ENCODE data around the gene TPPP. TPM values are rescaled to one million over a fixed set of nuclear protein-coding genes. Genes with fewer than 3 reads are reported as not detected.
"Not testable (repeated sequence)": the region's sequence is repeated elsewhere in the genome, so short reads cannot be mapped to it uniquely, and the experiment has no call there.

Gene TPPP
- total and polyA plus RNA-seq, 2 of the 13 experiments (the other 11 are each of a cell fraction or from before 2014, with no cell fraction given) = 0.07 TPM; not detected in 1

- POLR2A ChIA-PET; BruUV-seq (replicated peaks); H3K79me2 ChIP-seq (ENCODE audit: insufficient read depth, low read length); CTCF ChIA-PET (ENCODE audit: low intra/inter-chr PET ratio, low total read pairs); DNase-seq (ENCODE audit: low spot score); H4K20me1 ChIP-seq (ENCODE audit: insufficient read depth, low read length); FAIRE-seq; H3K27ac ChIP-seq (ENCODE audit: extremely low read length, insufficient read depth, low read length); H3K4me2 ChIP-seq (ENCODE audit: low read depth, low read length); H3K36me3 ChIP-seq (replicated peaks in 1 of 2; ENCODE audit: control insufficient read depth in 1 of 2, insufficient read depth in 2 of 2, low read length in 2 of 2); H2AFZ ChIP-seq (ENCODE audit: low read length); H3K4me3 ChIP-seq (replicated peaks in 1 of 3; ENCODE audit: insufficient read depth in 1 of 3, low read depth in 2 of 3, low read length in 3 of 3); H3K9me3 ChIP-seq (ENCODE audit: low read length); H3K4me1 ChIP-seq (ENCODE audit: insufficient read depth, low read length); H3K9ac ChIP-seq (ENCODE audit: insufficient read depth, low read depth, low read length); ATAC-seq: not testable (repeated sequence)
- in situ Hi-C loops (cut with HindIII; ENCODE audit: extremely low pct_ligation_motif_present, low pct_unique_long_range_greater_than_20kb) = loop anchor here (10.0 kb wide), 1 partner anchor 216 kb away; the partner anchor contains the start of genes BRD9 and TRIP13
- WGBS (ENCODE audit: low lambda C conversion rate) = no CpG with 5 or more reads among the region's 16 CpGs
- peaks cover 5 to 22% of the 10 kb centered on the region in 2 experiments; a peak in 4 of 5 replicates for H3K27me3 ChIP-seq (ENCODE audit: control insufficient read depth in 1 of 2, insufficient read depth in 2 of 2, low read length in 2 of 2)
- intact Hi-C loops (cut with micrococcal nuclease; ENCODE audit: unreplicated experiment) = loop anchor here (10.0 kb wide), 1 partner anchor 216 kb away; the partner anchor contains the start of genes BRD9 and TRIP13
- TF ChIP-seq AGO1 (IDR thresholded peaks at IDR 0.05; ENCODE audit: low read depth, low read length, poor library complexity, severe bottlenecking) = peak; percentile 83
Measured at GRCh38 chr5:678521-678920, 14.6 kb downstream of the TPPP start.

- no peak overlapping the region for H3K4me2 ChIP-seq (ENCODE audit: low read depth, low read length)
- no peak overlapping the region for H3K27ac ChIP-seq (ENCODE audit: extremely low read length, insufficient read depth, low read length)
- DNase-seq (ENCODE audit: low spot score) = no peak
- H2AFZ ChIP-seq (ENCODE audit: low read length) = no peak overlapping the region
- H3K9me3 ChIP-seq (ENCODE audit: low read length) = no peaks in the 10 kb centered on the region
- WGBS (ENCODE audit: low lambda C conversion rate) = 27% methylated on average over 13 of the region's 44 CpGs
- no peak for FAIRE-seq
- H3K4me3 ChIP-seq (replicated peaks in 1 of 3; ENCODE audit: insufficient read depth in 1 of 3, low read depth in 2 of 3, low read length in 3 of 3) = no peak overlapping the region
- POLR2A ChIA-PET = no interaction called here
- H4K20me1 ChIP-seq (ENCODE audit: insufficient read depth, low read length) = no peaks in the 10 kb centered on the region
- H3K36me3 ChIP-seq (replicated peaks in 1 of 2; ENCODE audit: control insufficient read depth in 1 of 2, insufficient read depth in 2 of 2, low read length in 2 of 2) = no peaks in the 10 kb centered on the region
- intact Hi-C loops (cut with micrococcal nuclease; ENCODE audit: unreplicated experiment) = loop anchor here (10.0 kb wide), 1 partner anchor 217 kb away; the partner anchor contains the start of genes BRD9 and TRIP13
- ATAC-seq = no peak
- BruUV-seq (replicated peaks) = no TSS peak
- H3K4me1 ChIP-seq (ENCODE audit: insufficient read depth, low read length) = peaks cover 20% of the 10 kb centered on the region
- H3K79me2 ChIP-seq (ENCODE audit: insufficient read depth, low read length) = no peaks in the 10 kb centered on the region
- no peak overlapping the region for H3K9ac ChIP-seq (ENCODE audit: insufficient read depth, low read depth, low read length)
- CTCF ChIA-PET (ENCODE audit: low intra/inter-chr PET ratio, low total read pairs) = no interaction called here
- TF ChIP-seq HDAC1 (CRISPR knock-in tag; IDR thresholded peaks at IDR 0.05) (no peak), RFXANK (CRISPR knock-in tag; IDR thresholded peaks at IDR 0.05) (no peak), SIN3B (IDR thresholded peaks at IDR 0.05; ENCODE audit: low read length) (no peak), ZNF382 (CRISPR knock-in tag; IDR thresholded peaks at IDR 0.05; ENCODE audit: borderline replicate concordance) (no peak), XBP1 (CRISPR knock-in tag; IDR thresholded peaks at IDR 0.05) (no peak), LBX2 (CRISPR knock-in tag; IDR thresholded peaks at IDR 0.05; ENCODE audit: borderline replicate concordance) (no peak), U2AF2 (IDR thresholded peaks at IDR 0.05; ENCODE audit: low read depth, low read length) (no peak), ZNF24 (IDR thresholded peaks at IDR 0.05) (no peak), CHD2 (IDR thresholded peaks at IDR 0.05; ENCODE audit: low read depth, low read length) (no peak), AGO2 (optimal IDR thresholded peaks at IDR 0.05; ENCODE audit: low read depth, low read length) (peak; percentile 60), ZNF234 (CRISPR knock-in tag; conservative IDR thresholded peaks at IDR 0.05) (no peak), AGO1 (IDR thresholded peaks at IDR 0.05; ENCODE audit: low read depth, low read length, poor library complexity, severe bottlenecking) (peak; percentile 25), ZBED4 (CRISPR knock-in tag; IDR thresholded peaks at IDR 0.05; ENCODE audit: borderline replicate concordance) (no peak)
- peaks cover 5 to 22% of the 10 kb centered on the region in 2 experiments; a peak in 4 of 5 replicates for H3K27me3 ChIP-seq (ENCODE audit: control insufficient read depth in 1 of 2, insufficient read depth in 2 of 2, low read length in 2 of 2)
- in situ Hi-C loops (cut with HindIII; ENCODE audit: extremely low pct_ligation_motif_present, low pct_unique_long_range_greater_than_20kb) = loop anchor here (10.0 kb wide), 1 partner anchor 217 kb away; the partner anchor contains the start of genes BRD9 and TRIP13
Measured at GRCh38 chr5:677131-678101, 15.7 kb downstream of the TPPP start.

Measured in HepG2 (cell line).